ENCODE measurements around the gene CCND1.
A peak's percentile ranks its signal among the peaks of the same experiment; 100 is the strongest.
"Not testable (repeated sequence)": the region's sequence is repeated elsewhere in the genome, so short reads cannot be mapped to it uniquely, and the experiment has no call there.

The CCND1 gene

GRCh38 chr11:69667619-69668604, 27.0 kb downstream of the CCND1 start:
- DNase-seq, result no peak

GRCh38 chr11:69669486-69669885, 28.5 kb downstream of the CCND1 start:
- DNase-seq, result no peak

DNA sequence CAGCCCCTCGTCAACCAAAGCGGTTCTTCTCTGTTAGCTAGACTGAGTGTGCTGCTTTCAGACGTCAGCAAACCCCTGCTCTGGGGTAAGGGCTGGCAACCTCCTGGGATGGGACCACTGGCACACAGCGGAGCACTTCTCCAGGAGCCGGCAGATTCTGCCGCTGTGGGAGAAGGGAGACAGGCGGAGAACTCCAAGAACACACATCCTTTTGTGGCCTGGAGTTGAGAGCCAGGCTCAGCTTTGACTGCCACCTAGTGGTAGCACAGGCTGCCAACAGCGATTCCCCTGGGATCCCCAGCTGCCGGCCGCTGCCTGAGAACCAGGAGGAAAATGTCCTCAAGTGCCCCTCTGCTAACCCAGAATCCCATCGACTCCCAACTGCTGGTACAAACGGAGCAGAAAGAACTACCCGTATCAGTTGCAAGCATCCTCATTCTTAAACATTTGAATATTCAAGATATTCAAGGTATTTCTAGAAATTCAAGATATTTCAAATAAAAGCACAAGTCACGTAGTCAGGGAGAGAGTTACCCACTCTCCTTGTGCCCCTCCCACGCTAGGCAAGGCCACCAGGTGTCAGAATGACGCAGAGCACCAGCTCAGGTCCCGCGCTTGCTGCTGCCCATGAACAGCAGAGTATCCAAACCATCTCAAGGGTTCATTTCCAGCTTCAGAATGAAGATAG, 29.3 kb downstream of the CCND1 start:
- peak; percentile 90 for DNase-seq

DNA sequence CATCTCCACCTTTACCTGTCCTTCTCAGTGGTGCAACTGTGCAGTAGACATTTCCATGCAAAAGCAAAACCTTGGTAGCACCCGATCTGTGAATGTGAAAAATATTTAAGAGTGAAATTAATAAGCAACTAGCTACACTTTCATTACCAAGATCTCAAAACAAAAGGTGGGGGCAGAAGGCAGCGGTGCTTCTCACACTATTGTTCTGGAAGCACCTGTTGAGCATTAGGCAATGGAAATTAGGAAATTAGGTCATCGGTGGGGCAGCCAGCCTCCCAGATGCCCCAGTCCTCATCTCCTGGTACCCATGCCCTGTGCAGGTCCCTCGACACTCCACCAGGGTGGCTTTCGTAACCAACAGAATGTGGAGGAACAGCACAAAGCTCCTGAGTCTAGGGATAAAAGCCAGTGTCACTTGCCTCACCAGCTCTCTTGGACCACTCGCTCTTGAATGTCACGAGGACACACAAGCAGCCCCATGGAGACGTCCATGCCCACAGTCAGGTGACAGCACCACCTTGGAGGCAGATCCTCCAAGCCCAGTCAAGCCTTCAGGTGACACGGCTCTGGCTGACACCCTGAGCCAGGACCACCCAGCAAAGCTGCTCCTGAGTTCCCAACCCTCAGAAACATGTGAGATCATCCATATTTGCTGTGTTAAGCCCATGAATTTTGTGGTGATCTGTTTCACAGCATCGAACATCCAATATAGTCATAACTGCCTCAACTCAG, 30.9 kb downstream of the CCND1 start:
- DNase-seq, result no peak

DNA sequence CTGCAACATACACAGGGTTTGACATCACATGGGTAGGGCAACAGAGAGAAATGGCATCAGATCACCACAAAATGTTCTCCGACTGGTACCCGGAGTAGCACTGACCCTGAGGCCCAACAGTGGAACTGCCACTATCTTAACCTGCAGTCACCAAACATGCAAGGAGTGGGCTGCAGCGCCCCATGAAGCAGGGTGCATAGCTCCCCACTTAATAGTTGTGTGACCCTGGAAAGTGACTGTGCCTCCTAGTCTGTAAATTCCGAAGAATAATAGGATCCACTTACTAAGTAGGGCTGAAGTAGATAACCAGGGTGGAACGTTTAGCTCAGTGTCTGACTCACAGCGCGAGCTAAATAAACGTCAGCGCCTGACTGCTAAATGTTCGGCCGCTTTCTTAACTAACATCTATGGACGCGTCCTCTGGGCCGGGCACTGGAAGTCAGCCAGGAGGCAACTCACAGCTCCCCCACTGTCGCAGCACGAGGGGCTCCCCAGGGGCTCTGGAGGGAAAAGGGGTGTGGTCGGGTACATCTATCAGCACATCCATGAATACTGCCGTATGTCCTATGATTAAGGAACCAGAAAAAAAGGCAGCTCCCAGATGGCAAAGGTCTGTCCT, 33.4 kb downstream of the CCND1 start:
- DNase-seq, result no peak

- DNase-seq, result peak; percentile 98
These were observed 34.1 kb downstream of the CCND1 start, which contains the start of gene LTO1 for GRCh38 chr11:69674886-69675714. LTO1 (minus strand) TSS chr11:69675353; CDS start chr11:69675239, 114 bp downstream.

DNA sequence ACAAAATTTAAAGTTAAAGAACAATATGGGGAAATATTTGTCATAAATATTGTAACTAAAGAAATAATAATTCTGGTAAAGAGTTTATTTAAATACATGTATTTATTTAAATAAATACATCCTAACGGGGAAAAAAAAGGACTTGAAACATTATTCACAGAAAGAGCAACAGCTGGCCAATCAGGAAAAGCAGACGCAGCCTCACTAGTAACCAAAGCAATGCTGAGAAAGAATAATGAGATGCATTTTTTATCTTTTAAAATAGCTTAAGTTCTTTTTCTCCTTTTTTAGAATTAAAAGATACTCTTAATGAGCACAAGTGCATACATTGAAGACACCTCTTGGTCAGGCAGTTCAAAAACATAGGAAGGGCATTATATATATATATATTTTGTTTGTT, 36.8 kb downstream of the CCND1 start:
- DNase-seq, result no peak

DNA sequence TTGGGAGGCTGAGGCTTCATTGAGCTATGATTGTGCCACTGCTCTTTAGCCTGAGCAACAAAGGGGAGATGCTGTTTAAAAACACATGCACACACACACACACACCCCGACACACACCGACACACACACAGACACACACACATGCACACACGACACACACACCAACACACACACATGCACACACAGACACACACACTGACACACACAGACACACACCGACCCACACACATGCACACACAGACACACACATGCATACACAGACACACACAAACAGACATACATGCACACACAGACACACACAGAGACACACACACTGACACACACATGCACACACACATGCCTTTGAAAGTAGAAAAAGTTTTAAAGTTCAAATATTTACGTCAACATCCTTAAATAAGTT, 39.7 kb downstream of the CCND1 start:
- DNase-seq, result no peak

DNA sequence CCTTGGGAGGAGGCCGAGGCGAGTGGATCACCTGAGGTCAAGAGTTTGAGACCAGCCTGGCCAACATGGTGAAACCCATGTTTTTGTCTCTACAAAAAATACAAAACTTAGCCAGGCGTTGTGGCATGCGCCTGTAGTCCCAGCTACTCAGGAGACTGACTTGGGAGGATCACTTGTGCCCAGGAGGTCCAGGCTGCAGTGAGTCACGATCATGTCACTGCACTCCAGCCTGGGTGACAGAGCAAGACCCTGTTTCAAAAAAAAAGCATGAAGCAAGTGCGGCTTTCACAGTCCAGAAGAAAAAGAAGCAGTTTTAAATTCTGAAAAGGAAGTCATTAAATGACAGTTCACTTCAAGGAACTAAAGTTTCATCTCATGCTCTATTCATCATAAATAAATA, 41.3 kb downstream of the CCND1 start:
- DNase-seq, result no peak

DNA sequence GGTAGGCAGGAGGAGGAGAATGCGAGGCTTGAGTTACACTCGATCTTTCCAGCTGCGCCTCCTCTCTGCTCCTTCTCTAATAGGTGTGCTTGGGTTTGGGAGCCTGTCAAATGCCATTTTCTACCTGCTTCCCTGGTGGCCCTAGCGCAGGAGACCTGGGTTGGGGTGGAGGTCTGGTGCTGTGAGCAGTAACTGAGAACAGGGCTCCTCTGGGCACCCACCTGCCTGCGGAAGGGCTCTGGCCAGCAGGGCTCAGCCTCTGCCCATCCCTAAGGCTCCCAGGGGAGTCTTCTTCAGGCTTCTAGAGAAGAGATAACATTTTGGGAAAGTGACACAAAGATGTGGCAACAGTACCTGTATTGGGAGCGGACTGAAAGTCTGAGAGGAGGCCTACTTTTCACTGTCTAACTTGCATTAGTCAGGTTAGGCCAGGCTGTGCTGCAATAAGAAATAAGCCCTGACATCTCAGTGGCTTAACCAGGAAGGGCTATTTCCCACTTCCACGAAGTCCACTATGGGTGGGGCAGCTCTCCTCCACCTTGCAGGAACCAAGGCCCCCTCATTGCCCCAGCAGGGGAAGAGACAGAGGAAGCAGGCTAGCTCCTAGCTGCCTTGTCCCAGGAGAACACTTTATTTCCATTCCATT, 41.8 kb downstream of the CCND1 start:
- DNase-seq, result no peak

DNA sequence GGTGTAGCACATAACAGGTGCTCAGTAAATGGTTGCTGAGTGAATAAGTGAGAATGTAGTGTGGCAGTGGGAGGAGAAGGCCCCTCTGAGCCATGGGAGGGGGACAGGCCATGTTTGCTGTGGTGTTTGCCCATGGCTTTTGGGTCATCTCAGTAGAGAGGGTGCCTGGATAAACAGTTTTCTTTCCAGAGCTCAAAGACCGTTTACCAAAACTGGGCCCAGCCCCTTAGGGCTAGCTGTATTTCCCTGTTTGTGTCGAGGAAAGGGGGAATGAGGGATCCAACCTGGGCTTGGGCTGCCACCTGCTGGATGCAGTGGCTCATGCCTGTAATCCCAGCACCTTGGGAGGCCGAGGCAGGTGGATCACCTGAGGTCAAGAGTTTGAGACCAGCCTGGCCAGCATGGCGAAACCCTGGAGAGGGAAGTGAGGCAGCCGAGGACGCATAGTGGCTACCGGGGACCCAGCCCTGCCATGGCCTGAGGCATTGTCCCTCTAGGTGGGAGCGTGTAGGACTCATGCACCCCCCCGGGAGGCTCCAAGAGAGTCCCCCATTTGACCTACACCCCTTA, 42.9 kb downstream of the CCND1 start:
- DNase-seq, result no peak

GRCh38 chr11:69684651-69685050, 43.7 kb downstream of the CCND1 start:
- DNase-seq, result no peak

GRCh38 chr11:69685348-69685747, 44.4 kb downstream of the CCND1 start:
- no peak for DNase-seq

DNA sequence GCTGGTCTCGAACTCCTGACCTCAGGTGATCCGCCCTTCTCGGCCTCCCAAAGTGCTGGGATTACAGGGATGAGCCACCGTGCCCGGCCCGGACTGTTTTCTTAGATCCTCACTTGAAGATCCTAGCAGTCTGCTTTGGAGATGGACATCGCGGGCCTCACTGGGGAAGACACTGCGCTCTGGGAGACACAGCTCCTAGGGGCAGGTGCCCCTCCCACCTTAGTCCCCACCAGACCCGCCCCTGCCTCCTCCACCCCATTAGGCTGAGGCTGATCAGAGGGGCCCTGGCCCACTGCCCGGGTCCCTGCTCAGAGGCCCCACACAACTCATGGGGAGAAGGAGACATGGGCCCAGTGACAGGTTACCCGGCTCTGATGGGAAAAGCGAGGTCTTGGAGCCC, 45.5 kb downstream of the CCND1 start:
- no peak for DNase-seq

- DNase-seq, result no peak
These were observed 45.9 kb downstream of the CCND1 start for GRCh38 chr11:69686856-69687255.

- DNase-seq, result not testable (repeated sequence)
These were observed 47.2 kb downstream of the CCND1 start for GRCh38 chr11:69687969-69688771.

DNA sequence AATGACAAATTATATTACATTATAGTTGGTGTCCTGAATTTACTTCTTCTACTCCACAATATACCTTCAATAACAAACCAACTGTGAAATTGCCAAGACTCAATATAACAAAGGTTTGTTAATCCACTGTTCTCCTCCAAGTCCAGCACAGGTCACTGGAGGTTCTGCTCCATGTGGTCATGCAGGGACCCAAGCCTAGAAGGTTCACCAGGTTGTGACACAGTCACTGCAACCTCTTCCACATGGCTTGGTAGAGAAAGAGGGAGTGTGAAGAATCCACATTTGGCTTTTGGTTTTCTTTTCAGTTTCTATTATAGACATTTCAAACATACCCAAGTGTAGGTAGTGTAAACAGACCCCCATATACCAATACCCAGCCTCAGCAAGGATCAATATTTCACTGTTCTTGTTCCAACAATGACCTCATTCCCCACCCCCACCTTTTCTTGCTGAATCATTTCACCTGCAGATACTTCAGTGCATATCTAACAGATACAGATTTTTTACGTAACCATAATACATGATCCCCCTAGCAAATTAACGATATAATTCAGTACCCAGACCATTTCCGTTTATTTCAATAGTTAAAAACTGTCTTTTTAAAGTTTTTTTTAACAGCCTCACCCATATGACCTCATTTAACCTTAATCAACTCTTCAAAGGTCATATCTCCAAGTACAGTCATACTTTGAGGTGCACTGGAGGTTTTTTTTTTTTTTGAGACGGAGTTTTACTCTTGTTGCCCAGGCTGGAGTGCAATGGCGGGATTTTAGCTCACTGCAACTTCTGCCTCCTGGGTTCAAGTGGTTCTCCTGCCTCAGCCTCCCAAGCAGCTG, 48.7 kb downstream of the CCND1 start:
- DNase-seq, result no peak

DNA sequence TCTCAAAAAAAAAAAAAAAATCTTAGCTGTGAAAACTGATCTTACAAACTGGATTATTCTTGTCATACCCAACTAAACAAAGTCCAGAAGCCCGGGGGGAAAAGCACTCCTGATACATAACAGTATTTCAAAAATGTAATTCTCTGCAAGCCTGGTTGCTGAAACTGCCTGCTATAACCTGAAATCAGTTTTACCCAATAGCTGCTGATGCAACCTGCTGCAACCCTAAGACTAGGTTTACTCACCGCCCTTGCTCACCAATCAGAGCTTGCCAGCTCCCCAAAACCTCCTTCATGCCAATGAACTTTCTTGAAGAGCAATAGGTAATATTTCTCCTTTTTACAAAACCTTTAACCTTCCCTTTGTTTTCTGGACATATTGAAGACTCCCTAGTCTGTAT, 50.5 kb downstream of the CCND1 start:
- no peak for DNase-seq

DNA sequence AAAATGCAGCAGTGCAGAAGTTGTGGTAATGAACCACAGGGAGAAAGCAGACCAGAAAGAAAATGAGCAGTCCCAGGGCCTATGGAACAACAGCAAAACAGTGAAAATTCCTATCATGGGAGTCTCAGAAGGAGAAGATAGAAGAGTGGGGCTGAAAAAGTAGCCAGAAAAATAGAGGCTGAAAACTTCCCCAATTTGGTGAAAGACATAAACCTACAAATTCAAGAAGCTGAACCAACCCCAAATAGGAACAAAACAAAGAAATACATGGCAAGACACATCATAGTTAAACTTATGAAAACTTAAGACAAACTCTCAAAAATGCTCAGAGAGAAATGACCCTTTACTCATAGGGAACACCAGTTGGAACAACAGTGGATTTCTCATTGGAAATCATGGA, 51.5 kb downstream of the CCND1 start:
- DNase-seq, result no peak

Measured in right hindlimb (tissue), 1 donor.